NCI-H146 (cell line): ENCODE measurements around the gene SORL1.
"Not testable (repeated sequence)": the region's sequence is repeated elsewhere in the genome, so short reads cannot be mapped to it uniquely, and the experiment has no call there.

Source experiments
- DNase-seq: peaks from one replicate; lab custom pipeline; 2025; lab: John Stamatoyannopoulos, UW

SORL1 gene

GRCh38 chr11:121626980-121627379, 174.9 kb downstream of the SORL1 start:
- no peak for DNase-seq

- no peak for DNase-seq
Observed at GRCh38 chr11:121630041-121630440, 177.9 kb downstream of the SORL1 start.

GRCh38 chr11:121631456-121631855, 179.3 kb downstream of the SORL1 start:
- DNase-seq, result no peak

- no peak for DNase-seq
Observed at GRCh38 chr11:121634273-121634672, 182.2 kb downstream of the SORL1 start.

- no peak for DNase-seq
Observed at GRCh38 chr11:121634889-121635288, 182.8 kb downstream of the SORL1 start.

GRCh38 chr11:121636081-121636799, 184.1 kb downstream of the SORL1 start:
- no peak for DNase-seq

- no peak for DNase-seq
Observed at GRCh38 chr11:121636800-121637176, 184.7 kb downstream of the SORL1 start.

- not testable (repeated sequence) for DNase-seq
Observed at GRCh38 chr11:121637587-121637986, 185.5 kb downstream of the SORL1 start.

- no peak for DNase-seq
Observed at GRCh38 chr11:121643479-121644186, 191.5 kb downstream of the SORL1 start.

GRCh38 chr11:121644187-121644512, 192.0 kb downstream of the SORL1 start:
- no peak for DNase-seq

- no peak for DNase-seq
Observed at GRCh38 chr11:121645001-121645400, 192.9 kb downstream of the SORL1 start.

- DNase-seq, result no peak
Observed at GRCh38 chr11:121645596-121645995, 193.5 kb downstream of the SORL1 start.

GRCh38 chr11:121648306-121648705, 196.2 kb downstream of the SORL1 start:
- no peak for DNase-seq

- DNase-seq, result peak; percentile 47
Observed at GRCh38 chr11:121649798-121650197, 197.7 kb downstream of the SORL1 start.

GRCh38 chr11:121650351-121651256, 198.5 kb downstream of the SORL1 start:
- DNase-seq, result no peak

- no peak for DNase-seq
Observed at GRCh38 chr11:121651257-121651605, 199.1 kb downstream of the SORL1 start.

- no peak for DNase-seq
Observed at GRCh38 chr11:121652971-121653370, 200.9 kb downstream of the SORL1 start.

GRCh38 chr11:121654259-121654842, 202.2 kb downstream of the SORL1 start:
- no peak for DNase-seq

GRCh38 chr11:121654843-121655536, 202.9 kb downstream of the SORL1 start:
- no peak for DNase-seq

- DNase-seq, result peak; percentile 85
Observed at GRCh38 chr11:121655537-121656327, 203.6 kb downstream of the SORL1 start.
